Cerebellar cortex (tissue), 1 donor: ENCODE results near the gene CPA1.
A peak's percentile ranks its signal among the peaks of the same experiment; 100 is the strongest.

ENCODE experiments used
- DNase-seq: peaks from one replicate; pipeline ENCODE4 v3.0.0-alpha.2; 2015; ENCODE audit warnings: low spot score

CPA1 gene

DNA sequence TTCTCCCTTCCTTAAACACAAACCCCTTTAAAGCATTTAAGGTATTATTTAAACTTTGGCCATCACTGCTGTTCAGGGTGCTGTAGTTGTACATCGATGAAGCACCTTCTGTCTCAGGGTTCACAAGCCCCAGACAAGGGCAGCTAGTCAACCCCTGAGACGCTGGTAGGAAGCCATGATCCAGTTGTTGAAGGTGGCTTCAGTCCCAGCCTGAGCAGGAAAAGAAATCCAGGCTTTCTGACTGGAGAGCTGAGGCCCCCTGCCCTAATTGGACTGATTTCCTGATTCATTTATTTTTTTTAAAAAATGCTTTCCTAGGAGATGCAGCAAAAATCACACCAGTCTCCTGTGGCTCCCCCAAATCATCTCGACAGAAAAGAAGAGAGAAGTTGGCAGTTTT is 15.8 kb downstream of the CPA1 start:
- no peak for DNase-seq

DNA sequence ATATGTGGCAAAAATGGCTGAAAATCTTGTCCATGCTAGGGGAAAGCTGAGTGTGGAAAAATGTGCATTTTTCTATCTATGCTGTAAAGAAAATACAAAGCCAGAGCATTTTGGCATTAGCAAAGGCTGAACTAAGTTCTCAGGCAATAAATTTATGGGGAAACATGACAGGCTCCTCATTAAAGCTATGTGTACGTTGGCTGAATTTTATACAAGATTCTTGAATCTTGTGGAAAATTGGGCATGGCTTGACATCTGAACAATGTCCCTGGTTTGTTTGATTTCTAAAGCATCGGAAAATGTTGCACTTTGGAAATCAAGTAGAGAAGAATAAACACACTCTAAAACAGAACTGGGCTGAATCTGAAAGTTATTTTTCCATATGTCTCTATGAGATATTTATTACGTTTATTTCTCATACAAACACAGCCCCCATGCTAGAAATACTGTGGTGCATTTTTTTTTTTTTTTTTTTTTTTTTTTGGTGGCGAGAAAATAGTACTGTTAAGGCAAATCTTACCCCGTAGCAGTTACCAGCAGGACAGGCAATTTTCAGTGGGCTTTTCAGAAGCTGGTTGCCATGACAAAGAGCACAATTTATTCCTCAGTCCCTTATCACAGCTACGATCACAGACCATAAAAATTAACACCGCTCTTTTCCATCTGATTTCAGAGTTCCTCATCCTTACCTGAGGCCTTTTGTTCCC is 16.9 kb downstream of the CPA1 start:
- DNase-seq, result no peak

DNA sequence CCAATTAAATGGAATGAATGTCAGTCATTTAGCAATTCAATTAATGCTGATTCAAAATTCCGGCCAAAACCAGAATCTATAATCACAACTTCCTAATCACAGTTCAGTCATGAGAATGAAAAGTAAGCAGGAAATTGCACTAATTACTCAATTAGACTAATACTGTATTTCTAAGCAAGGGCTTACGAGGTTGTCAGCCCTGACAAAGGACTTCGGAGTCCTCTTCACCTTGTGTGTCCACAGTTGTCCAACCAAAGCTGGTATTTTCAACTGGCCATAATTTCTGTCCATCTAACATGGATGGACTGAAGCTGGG is 17.4 kb downstream of the CPA1 start:
- DNase-seq, result no peak

DNA sequence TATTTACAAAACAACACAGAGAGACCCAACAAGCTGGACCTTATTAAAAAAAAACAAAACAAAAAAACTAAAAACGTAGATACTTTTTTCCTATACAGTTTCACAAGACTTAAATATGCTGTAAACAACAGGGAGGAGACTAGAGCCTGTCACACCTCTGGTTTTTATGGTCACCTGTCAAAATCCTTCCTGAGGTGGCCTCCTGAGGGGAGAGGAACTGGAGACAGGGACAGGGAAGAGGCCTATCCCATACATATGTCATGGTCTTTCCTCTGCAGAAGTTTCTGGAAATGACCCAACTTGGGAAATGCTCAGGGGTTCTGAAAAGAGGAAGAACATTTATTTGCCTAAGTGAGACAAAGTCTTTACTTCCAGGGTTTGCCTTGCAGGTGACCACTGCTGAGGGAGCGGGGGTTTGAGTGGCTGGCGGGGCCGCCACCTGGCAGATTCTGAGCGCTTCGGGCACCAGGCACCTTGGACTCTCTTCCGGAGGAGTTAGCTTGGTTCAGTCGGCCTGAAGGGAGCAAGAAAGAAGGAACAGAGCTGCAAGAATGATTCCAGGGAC is 18.3 kb downstream of the CPA1 start:
- DNase-seq, result no peak

DNA sequence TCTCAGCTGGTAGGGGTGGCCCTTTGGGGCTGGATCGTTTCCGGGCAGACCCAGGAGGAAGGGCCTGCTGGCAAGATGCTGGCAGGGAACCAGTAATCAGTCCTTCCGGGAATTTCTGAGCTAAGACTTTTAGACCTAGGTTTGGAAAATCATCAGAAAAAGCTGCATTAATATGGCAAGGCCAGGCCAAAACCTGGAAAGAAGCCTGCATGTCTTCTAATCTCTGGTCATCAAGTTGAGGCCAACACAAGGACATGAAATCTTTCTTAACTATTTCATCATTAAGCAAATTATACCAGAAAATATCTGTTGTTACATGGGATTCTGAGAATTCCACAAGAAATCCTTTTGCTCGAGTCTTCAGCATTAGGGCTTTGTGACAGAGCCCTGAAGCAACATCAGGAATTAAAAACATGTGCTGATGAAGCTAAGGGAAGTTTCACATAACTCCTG is 19.9 kb downstream of the CPA1 start:
- no peak for DNase-seq

DNA sequence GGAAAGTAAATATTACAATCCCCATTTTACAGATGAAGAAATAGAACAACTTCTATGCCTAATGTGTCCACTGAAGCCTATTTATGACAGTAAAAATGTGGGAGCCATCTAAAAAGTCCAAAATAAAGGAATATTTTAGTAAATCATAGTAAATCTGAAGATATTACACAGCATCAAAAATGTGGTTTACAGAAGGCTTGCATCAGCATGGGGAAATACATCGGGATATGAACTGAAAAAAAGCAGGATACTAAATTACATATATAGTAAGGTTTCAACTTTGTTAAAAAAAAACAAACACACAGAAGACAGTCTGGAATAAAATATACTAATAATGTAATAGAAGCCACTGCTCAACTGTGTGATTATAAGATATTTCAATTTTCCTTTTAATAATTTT is 20.8 kb downstream of the CPA1 start:
- no peak for DNase-seq

DNA sequence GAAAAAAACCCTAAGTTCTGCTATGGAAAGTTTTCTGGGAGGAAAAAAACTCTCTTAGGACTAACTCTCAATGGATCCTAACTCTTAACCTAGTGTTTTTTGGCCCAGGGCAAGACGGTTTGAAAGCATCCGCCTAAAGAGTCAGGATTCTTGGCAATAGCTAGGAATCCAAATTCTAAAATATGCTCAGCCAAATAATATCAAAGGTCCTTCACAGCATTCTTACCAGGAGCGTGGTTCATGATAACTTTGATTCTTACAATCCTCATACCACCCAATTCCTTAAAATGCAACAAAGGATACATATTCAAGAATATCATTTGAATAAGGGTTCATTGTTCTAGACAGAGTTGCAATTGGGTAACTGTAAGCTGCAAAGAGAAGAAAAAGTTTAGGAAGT is 21.3 kb downstream of the CPA1 start:
- no peak for DNase-seq

DNA sequence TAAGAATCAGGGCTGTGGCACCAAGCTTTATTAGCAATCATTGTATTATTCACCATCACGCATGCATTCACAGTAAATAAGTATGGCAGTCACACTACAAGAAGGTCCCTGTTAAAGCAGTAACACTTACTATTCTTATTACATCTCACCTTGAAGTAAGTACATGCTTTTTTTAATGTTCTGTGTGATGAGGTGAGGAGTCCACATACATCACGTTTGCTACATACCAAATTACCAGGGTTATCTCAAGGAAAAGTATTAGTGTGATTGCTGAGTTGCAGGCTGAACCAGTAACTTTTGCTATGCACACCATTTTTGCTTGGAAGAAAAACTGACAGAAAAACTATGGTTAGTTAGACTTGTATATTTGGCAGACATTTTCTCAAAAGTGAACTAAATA is 24.7 kb downstream of the CPA1 start:
- DNase-seq, result no peak

DNA sequence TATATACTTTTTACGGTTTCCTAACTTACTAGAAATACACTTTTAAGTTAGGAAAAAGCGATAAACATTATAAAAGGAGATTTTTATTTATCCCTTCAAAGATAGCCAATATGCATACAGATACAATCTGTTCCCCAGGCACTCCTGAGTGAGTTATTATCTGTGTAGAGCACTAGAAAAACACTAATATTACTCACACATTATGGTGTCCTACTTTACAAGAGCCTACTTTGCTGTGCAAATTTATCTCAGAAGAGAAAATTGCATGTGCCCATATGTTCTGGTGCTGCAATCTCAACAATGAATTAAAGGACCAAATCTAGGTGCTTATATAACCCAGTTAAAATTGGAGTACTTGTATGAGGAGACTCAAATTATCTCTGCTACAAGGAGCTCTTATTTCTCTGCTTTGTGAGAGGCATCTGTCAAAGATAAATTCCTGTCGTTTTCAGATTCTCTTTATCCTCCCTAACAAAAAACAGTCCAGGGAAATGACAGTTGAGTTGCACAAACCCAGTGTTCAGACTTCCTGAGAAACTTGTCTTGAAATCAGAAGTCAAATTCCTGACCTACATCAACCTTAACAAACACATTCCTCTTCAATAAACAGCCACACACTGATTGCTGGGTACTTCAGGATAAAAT is 28.9 kb downstream of the CPA1 start:
- DNase-seq, result peak; percentile 15

DNA sequence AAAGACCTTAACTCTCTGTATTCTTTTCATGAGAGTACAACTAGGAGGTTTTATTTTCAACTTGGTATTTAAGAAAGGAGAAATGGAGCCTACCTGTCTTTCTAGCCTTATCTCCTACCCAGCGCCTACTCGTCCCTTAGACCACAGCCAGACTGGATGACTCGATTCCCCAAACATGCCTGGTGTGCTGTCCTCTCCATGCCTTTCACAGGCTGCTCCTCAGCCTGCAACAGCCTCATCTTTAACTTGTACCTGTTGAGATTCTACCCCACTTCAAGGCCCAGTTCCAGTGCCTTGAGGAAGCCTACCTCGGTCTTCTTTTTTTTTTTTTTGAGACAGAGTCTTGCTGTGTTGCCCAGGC is 29.4 kb downstream of the CPA1 start:
- DNase-seq, result no peak

DNA sequence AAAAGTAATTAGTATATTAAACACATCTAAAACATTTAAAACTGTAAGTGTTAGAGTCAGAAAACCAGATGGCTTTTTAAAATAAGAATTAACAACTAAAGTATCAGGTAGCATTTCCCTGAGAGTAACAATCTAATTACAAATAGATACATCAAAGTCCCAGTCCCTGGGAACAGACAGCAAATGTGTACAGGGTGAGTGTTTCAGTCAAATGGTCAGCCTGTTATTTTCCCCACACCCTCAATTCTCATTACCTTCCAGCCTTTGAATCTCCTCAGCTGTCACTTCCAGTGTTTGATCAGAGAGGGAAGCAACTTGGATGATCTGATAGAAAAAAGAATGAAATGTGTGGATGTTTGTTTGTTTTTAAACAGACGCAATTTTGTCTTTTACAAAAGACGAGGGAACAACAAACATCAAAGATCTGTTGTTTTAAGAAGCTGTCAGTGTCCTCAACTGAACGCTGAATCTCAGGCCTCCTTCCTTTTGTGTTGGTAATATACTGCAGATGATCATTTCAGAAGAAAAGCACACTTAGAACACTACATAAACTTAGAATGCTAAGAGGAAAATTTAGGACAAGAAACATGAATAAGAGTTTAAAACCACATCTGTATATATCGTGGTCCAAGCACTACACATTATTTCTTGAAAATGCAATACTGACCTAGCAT is 30.7 kb downstream of the CPA1 start:
- DNase-seq, result no peak

DNA sequence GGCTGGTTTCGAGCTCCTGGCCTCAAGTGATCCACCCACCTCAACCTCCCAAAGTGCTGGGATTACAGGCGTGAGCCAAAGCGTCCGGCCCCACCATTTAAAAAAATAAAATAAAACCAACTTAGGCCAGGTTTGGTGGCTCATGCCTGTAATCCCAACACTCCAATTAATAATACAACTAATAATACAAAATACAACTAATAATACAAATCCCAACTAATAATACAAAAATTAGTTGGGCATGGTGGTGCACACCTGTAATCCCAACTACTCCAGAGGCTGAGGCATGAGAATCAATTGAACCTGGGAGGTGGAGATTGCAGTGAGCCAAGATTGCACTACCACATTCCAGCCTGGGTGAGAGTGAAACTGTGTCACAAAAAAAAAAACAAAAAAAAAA is 32.9 kb downstream of the CPA1 start:
- no peak for DNase-seq

DNA sequence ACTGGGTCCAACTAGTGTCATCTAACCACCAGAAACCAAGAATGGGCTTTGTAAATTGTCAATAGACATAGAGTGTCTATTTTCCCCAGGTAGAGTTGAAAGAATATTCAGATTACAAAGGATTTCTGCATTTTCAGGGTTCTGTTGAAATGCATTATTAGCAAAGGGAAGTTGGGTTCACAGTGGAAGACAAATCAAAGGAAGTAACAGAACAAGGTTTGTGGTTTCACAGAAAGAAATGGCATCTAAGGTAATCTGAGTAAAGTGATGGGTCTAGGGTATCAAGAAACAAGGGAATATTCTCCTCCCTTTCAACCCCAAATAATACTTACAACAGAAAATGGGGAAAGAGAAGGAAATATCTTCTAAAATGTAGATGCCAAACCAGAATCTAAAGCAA is 34.7 kb downstream of the CPA1 start:
- DNase-seq, result no peak

DNA sequence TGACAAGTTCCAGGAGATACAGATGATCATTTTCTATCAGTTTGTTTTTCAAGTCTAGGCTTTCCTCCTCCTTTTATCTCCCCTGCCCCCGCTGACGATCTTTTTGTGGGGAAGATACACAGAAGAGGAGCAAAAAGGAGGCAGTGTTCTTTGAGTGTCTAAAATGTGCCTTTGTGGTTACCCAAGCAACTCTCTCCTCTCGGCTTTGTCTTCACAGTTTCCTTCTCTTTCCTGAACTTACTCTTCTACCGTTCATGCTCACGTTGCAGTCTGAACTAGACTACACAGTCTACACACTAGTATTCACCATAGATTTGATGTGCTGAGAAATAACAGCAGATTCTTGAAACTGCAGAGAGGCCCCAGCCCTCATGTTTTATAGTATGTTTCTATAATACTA is 36.9 kb downstream of the CPA1 start:
- no peak for DNase-seq

DNA sequence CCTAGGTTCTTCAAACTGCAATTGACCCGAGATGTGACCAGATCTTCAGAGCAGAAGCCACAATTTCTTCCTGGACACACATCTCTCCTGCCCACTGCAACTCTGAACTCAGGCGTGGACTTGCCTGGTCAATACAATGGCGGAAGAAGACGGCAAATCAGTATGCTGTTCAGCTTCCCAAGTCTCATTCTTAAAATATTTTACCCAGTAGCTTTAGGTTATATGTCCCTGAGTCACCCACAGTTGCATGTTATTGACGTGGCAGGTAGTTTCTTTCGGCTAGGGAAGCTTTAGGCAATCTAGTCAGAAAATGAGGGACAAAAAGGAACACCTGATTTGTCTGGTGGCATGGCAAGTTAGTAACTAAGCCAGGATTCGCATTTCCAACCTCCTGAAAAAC is 38.0 kb downstream of the CPA1 start:
- no peak for DNase-seq

DNA sequence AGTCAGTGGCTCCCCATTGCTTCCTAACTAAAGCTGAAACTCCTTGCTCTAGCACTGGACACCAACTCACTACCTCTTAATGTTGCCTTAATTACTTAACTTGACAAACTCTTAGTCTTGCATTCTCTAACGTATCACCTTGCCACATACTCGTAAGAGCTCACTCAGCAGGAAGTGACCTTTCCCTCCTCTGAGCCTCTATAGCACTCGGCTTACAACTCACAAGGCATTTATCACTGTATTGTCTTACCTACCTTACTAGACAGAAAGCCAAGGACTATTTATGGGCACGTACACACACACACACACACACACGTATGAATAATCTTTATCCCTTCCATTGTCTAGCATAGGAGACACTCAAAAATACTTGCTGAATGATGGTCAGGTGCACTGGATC is 39.4 kb downstream of the CPA1 start:
- no peak for DNase-seq

DNA sequence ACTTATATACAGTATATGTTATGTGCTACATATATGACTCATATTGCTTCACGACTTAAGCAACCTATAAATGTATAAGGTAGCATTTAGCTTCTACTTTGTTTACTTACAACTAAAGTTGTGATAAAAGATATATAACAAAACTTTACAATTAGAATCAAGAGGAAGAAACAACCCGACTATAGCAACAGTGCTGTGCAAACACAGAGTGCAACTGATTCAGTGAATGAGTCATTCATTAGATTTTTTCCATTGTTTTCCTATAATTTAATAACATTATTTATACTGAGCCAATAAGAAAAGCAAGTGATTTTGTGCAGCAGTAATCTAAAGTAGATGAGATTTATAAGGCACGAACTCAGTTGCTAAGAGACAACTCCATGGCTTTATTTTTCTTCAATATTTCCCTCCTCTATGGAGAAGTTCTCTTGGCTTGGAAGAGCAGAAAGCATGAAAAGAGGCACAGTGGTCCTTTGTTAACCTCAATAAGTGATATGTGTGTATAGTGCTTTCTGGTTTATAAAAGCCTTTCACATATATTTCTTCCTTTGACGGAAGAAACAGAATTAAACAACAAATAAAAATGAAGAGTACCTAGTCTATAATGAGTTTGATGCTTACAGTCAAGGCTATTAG is 40.8 kb downstream of the CPA1 start:
- DNase-seq, result no peak

DNA sequence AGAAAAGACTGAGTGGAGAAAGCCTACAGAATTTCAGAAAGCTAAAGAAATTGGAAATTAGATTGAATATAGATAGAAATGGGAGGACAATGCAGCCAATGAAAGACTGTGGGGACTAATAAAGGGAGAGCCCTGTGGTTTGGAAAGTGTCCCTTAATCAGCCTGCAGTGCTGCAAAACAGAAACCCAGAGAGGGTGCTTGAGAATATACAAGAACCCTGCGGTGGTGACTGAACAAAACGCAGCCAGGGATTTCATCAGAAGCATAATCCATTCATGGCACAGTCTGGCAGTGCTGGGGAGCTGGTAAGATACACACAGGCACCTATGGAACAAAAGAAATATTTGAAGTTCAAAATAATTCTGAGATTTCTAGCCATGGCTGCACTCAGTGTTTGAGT is 41.4 kb downstream of the CPA1 start:
- DNase-seq, result no peak

DNA sequence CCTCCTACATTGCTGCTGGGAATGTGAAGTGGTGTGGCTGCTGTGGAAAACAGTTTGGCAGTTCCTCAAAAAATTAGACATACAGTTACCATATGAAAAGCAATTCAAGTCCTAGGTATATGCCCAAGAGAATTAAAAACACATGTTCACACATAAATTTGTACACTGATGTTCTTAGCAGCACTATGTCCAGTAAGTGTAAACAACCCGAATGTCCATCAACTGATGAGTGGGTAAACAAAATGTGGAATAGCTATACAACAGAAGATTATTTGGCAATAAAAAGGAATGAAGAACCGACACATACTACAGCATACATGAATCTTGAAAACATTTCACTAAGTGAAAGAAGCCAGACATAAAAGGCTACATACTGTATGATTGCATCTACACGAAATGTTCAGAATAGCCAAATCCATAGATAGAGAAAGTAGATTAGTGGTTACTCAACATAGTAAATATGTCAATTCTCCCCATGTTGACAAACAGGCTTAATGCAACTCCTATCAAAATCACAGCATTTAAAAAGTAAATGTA is 43.3 kb downstream of the CPA1 start:
- DNase-seq, result no peak

DNA sequence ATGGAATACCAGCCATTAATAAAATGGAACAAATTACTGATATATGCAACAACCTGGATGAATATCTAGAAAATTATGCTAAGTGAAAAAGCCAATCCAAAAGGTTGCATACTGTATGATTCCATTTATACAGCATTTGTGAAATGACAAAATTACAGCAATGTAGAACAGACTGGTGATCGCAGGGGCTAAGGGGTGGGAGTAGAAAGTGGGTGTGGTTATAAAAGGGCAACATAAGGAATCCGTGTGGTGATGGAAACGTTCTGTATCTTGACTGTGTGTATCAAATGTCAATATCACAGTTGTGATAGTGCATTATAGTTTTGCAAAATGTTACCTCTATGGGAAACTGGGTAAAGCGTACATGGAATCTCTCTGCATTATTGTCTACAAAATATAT is 45.5 kb downstream of the CPA1 start:
- DNase-seq, result no peak

DNA sequence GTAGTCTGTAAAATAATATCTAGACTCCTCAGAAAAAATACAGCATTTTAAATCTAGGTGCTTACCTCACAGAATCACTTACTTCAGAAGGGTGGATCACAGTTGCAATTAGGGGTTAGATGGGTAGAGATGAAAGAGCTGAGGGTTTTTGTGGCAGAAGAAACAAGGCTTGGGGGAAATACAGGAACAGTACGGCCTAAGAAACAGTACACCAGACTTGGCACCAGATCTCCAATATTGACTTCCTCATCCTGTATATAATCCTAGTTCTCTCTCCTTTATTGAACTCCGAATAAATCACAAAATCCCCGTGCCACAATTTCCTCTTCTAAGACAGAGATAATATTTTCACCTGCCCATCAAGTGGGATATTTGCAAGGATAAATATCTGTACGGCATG is 46.3 kb downstream of the CPA1 start:
- DNase-seq, result no peak

DNA sequence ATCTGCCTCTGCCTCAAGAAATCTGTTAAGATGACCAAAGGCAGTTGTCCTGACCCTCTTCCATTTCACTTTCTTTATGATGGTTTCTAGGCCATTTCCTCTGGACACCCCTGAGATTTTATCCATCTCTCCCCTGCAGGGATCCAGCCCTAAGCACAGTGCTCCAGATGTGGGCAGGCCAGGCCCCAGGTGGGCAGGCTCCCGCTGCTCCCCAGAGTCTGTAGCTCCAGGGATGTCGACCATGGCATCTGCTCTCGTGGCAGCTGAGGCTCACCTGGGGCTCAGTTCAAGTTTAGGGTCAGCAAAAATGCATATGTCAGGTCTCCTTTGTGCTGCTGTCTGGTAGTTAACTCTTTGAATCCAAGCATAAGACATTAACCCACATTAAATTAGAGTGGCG is 48.7 kb downstream of the CPA1 start:
- no peak for DNase-seq

DNA sequence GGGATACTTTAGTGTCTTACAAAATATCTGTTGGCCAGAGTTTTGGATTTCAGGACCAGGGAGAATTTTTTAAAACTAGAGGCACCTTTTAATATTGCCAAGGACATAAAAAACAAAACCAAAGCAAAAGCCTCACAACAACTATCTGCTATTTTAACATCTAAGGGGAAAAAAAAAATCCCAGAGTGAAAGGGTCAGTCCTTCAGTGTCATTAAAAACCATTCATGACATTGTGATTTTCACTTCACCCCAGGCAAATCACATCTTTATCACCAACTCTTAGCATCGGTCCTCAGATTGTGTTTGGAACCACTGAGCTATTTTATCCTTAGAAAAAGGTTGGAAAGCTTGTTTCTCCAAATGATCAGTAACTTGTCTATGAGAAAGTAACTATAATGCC is 49.8 kb downstream of the CPA1 start:
- DNase-seq, result no peak
